HepG2 (cell line): ENCODE measurements around the gene SPATA25. TPM values are rescaled to one million over a fixed set of nuclear protein-coding genes. Genes with fewer than 3 reads are reported as not detected.

Source experiments
- BRCA1 ChIP-seq: sonication (generic); formaldehyde crosslinking; IDR thresholded peaks from 2 replicates; pipeline ENCODE4 v1.4.0; 2020; ENCODE audit warnings: missing genetic modification reagents
- CBX5 ChIP-seq: sonication (generic); formaldehyde crosslinking; IDR thresholded peaks from 2 replicates; pipeline ENCODE4 v1.4.0; 2020; ENCODE audit warnings: missing genetic modification reagents, borderline replicate concordance
- JARID2 ChIP-seq: sonication (generic); formaldehyde crosslinking; IDR thresholded peaks from 2 replicates; pipeline ENCODE4 v1.8.1; 2023; ENCODE audit warnings: missing genetic modification reagents, inconsistent platforms; ENCODE audit not compliant: insufficient replicate concordance
- JDP2 ChIP-seq: sonication (generic); formaldehyde crosslinking; IDR thresholded peaks from 2 replicates; pipeline ENCODE4 v1.8.1; 2022; ENCODE audit warnings: missing genetic modification reagents, borderline replicate concordance
- KDM5A ChIP-seq: fragments of 200-600 bp; sonication (generic); IDR thresholded peaks from 2 replicates; pipeline ENCODE4 v1.7.0; 2018; ENCODE audit warnings: antibody characterized with exemption, mild to moderate bottlenecking, low read length, borderline replicate concordance
- MAFF ChIP-seq: IDR thresholded peaks from 2 replicates; pipeline ENCODE4 v1.6.1; 2011; ENCODE audit warnings: low read depth, low read length, improper control_type of control experiment
- NFYB ChIP-seq: sonication (generic); formaldehyde crosslinking; IDR thresholded peaks from 2 replicates; pipeline ENCODE4 v1.4.0; 2020; ENCODE audit warnings: missing genetic modification reagents
- SIX1 ChIP-seq: sonication (generic); formaldehyde crosslinking; IDR thresholded peaks from 2 replicates; pipeline ENCODE4 v1.4.0; 2020; ENCODE audit warnings: missing genetic modification reagents, borderline replicate concordance
- SKI ChIP-seq: fragments of 450-650 bp; IDR thresholded peaks from one replicate; pipeline ENCODE4 v1.6.1; 2018; ENCODE audit warnings: mild to moderate bottlenecking; ENCODE audit not compliant: partially characterized antibody
- ZEB1 ChIP-seq: IDR thresholded peaks from 2 replicates; pipeline ENCODE4 v1.6.1; 2012; ENCODE audit warnings: mild to moderate bottlenecking, low read depth, inconsistent platforms; ENCODE audit not compliant: insufficient replicate concordance
- ZFP36 ChIP-seq: fragments of 150-350 bp; IDR thresholded peaks from 2 replicates; pipeline ENCODE4 v1.6.1; 2018; ENCODE audit warnings: borderline replicate concordance, low read length, low read depth; ENCODE audit not compliant: partially characterized antibody
- ZNF570 ChIP-seq: sonication (generic); formaldehyde crosslinking; IDR thresholded peaks from 2 replicates; pipeline ENCODE4 v1.4.0; 2020; ENCODE audit warnings: mild to moderate bottlenecking, missing genetic modification reagents, borderline replicate concordance
- ZNF768 ChIP-seq: sonication (generic); formaldehyde crosslinking; IDR thresholded peaks from 2 replicates; pipeline ENCODE4 v1.4.0; 2020; ENCODE audit warnings: missing genetic modification reagents
- polyA plus RNA-seq, 8 experiments: library from polyadenylated mRNA; depleted of rRNA in 3 of 8; stranded (reverse) in 7 of 8; unstranded in 1 of 8; fragments of >200 nt; fragmentation: Illumina TruSeq in 4 of 8; extraction: Trizol in 4 of 8; gene quantifications; 2 replicates each; pipeline versions ENCODE4 v1.2.1 to v1.2.3, GENCODE V29; 2011 to 2016; ENCODE audit warnings: low read depth in 4 of 8, missing spikeins in 1 of 8, mixed read lengths in 1 of 8; ENCODE audit not compliant: insufficient read depth in 1 of 8
- total RNA-seq, 5 experiments: library from RNA; depleted of rRNA; stranded (reverse); fragments of >200 nt; fragmentation: Illumina TruSeq; extraction: Trizol; gene quantifications; 2 replicates each; pipeline ENCODE4 v1.2.3, GENCODE V29; 2016; ENCODE audit warnings: low read depth in 1 of 5
- TF ChIP-seq, protein P1 (sequence below): sonication (generic); formaldehyde crosslinking; conservative IDR thresholded peaks from 2 replicates; pipeline ENCODE4 v1.8.0; 2022; ENCODE audit warnings: missing genetic modification reagents
- TF ChIP-seq, protein P2 (sequence below): sonication (generic); formaldehyde crosslinking; IDR thresholded peaks from 2 replicates; pipeline ENCODE4 v1.5.1; 2020; ENCODE audit warnings: missing genetic modification reagents, mild to moderate bottlenecking, borderline replicate concordance
- TF ChIP-seq, protein P3 (sequence below): sonication (generic); formaldehyde crosslinking; IDR thresholded peaks from 2 replicates; pipeline ENCODE4 v1.4.0; 2020; ENCODE audit warnings: missing genetic modification reagents, borderline replicate concordance
- TF ChIP-seq, protein P4 (sequence below): sonication (generic); formaldehyde crosslinking; conservative IDR thresholded peaks from 2 replicates; pipeline ENCODE4 v1.8.1; 2023; ENCODE audit warnings: missing genetic modification reagents
- TF ChIP-seq, protein P5 (sequence below): IDR thresholded peaks from 2 replicates; pipeline ENCODE4 v1.6.1; 2012; ENCODE audit warnings: inconsistent platforms
- TF ChIP-seq, protein P6 (sequence below): sonication (generic); formaldehyde crosslinking; IDR thresholded peaks from 2 replicates; pipeline ENCODE4 v1.8.1; 2023; ENCODE audit warnings: mild to moderate bottlenecking, missing genetic modification reagents

Gene SPATA25
- total and polyA plus RNA-seq, 2 of the 13 experiments (the other 11 are each of a cell fraction or from before 2014, with no cell fraction given), result 4.8 to 7.6 TPM

DNA sequence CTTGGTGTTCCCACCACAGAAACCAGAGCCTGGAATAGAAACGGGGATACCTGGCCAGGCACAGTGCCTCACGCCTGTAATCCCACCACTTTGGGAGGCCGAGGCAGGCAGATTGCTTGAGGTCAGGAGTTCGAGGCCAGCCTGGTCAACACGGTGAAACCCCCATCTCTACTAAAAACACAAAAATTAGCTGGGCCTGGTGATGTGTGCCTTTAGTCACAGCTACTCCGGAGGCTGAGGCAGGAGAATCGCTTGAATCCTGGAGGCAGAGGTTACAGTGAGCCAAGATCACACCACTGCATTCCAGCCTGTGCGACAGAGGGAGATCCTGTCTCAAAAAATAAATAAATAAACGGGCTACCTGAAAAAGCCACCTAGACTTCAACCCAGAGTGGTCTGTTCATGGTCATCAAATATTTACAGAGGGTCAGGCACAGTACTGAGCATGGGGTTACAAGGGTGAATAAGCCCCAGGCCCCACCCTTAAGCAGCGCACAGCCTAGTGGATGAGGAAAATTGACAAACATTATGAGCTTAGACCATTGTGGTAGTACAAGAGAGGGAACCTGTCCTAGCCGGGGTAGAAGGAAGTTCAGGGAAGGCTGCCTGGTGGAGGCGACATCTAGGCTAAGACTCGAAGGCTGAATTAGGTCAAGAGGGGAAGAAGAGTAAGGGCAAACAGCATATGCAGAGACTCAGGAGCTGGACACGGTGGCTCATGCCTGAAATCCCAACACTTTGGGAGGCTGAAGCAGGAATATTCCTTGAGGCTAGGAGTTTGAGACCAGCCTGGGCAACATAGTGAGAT, 39.9 kb upstream of the SPATA25 start (continued):
- TF ChIP-seq, protein P1, sequence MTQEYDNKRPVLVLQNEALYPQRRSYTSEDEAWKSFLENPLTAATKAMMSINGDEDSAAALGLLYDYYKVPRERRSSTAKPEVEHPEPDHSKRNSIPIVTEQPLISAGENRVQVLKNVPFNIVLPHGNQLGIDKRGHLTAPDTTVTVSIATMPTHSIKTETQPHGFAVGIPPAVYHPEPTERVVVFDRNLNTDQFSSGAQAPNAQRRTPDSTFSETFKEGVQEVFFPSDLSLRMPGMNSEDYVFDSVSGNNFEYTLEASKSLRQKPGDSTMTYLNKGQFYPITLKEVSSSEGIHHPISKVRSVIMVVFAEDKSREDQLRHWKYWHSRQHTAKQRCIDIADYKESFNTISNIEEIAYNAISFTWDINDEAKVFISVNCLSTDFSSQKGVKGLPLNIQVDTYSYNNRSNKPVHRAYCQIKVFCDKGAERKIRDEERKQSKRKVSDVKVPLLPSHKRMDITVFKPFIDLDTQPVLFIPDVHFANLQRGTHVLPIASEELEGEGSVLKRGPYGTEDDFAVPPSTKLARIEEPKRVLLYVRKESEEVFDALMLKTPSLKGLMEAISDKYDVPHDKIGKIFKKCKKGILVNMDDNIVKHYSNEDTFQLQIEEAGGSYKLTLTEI, result no peak
- TF ChIP-seq ZNF768 (CRISPR knock-in tag) (peak; percentile 13; the same call in 1 of the 2 replicates), JDP2 (CRISPR knock-in tag) (no peak; the same call in 1 of the 2 replicates), ZFP36 (peak; percentile 98), BRCA1 (CRISPR knock-in tag) (peak; percentile 84), MAFF (peak; percentile 31; the same call in 1 of the 2 replicates), KDM5A (0 out of 2 replicates have a peak, but pooled peaks have one; percentile 19), SIX1 (CRISPR knock-in tag) (peak; percentile 72; the same call in 1 of the 2 replicates), JARID2 (CRISPR knock-in tag) (peak; percentile 73), ZNF570 (CRISPR knock-in tag) (peak; percentile 44; the same call in 1 of the 2 replicates), SKI (peak; percentile 98), ZEB1 (peak; percentile 94), CBX5 (peak; percentile 21; the same call in 1 of the 2 replicates), NFYB (CRISPR knock-in tag) (peak; percentile 25; the same call in 1 of the 2 replicates)
- TF ChIP-seq, protein P2, sequence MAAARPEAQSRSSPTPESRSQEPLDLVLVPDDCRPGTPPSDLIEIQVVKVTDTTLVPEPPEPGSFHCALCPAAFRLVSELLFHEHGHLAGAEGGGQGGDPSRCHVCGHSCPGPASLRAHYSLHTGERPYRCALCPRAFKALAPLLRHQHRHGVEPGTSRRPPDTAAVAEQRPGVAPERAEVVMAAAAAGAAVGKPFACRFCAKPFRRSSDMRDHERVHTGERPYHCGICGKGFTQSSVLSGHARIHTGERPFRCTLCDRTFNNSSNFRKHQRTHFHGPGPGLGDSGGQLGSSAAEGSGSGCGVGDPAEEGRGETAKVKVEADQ, result no peak
- TF ChIP-seq, protein P3, sequence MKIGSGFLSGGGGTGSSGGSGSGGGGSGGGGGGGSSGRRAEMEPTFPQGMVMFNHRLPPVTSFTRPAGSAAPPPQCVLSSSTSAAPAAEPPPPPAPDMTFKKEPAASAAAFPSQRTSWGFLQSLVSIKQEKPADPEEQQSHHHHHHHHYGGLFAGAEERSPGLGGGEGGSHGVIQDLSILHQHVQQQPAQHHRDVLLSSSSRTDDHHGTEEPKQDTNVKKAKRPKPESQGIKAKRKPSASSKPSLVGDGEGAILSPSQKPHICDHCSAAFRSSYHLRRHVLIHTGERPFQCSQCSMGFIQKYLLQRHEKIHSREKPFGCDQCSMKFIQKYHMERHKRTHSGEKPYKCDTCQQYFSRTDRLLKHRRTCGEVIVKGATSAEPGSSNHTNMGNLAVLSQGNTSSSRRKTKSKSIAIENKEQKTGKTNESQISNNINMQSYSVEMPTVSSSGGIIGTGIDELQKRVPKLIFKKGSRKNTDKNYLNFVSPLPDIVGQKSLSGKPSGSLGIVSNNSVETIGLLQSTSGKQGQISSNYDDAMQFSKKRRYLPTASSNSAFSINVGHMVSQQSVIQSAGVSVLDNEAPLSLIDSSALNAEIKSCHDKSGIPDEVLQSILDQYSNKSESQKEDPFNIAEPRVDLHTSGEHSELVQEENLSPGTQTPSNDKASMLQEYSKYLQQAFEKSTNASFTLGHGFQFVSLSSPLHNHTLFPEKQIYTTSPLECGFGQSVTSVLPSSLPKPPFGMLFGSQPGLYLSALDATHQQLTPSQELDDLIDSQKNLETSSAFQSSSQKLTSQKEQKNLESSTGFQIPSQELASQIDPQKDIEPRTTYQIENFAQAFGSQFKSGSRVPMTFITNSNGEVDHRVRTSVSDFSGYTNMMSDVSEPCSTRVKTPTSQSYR (CRISPR knock-in tag), result peak; percentile 79; the same call in 1 of the 2 replicates
- TF ChIP-seq, protein P4, sequence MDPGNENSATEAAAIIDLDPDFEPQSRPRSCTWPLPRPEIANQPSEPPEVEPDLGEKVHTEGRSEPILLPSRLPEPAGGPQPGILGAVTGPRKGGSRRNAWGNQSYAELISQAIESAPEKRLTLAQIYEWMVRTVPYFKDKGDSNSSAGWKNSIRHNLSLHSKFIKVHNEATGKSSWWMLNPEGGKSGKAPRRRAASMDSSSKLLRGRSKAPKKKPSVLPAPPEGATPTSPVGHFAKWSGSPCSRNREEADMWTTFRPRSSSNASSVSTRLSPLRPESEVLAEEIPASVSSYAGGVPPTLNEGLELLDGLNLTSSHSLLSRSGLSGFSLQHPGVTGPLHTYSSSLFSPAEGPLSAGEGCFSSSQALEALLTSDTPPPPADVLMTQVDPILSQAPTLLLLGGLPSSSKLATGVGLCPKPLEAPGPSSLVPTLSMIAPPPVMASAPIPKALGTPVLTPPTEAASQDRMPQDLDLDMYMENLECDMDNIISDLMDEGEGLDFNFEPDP (CRISPR knock-in tag), result no peak
- TF ChIP-seq, protein P5, sequence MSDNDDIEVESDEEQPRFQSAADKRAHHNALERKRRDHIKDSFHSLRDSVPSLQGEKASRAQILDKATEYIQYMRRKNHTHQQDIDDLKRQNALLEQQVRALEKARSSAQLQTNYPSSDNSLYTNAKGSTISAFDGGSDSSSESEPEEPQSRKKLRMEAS, result peak; percentile 76
- TF ChIP-seq, protein P6, sequence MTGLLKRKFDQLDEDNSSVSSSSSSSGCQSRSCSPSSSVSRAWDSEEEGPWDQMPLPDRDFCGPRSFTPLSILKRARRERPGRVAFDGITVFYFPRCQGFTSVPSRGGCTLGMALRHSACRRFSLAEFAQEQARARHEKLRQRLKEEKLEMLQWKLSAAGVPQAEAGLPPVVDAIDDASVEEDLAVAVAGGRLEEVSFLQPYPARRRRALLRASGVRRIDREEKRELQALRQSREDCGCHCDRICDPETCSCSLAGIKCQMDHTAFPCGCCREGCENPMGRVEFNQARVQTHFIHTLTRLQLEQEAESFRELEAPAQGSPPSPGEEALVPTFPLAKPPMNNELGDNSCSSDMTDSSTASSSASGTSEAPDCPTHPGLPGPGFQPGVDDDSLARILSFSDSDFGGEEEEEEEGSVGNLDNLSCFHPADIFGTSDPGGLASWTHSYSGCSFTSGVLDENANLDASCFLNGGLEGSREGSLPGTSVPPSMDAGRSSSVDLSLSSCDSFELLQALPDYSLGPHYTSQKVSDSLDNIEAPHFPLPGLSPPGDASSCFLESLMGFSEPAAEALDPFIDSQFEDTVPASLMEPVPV (CRISPR knock-in tag), result peak; percentile 1; the same call in 1 of the 2 replicates
